Sigmoid colon (tissue), 4 donors: ENCODE data around the gene MTA3.
"Not testable (repeated sequence)": the region's sequence is repeated elsewhere in the genome, so short reads cannot be mapped to it uniquely, and the experiment has no call there.

Experiments
- CTCF ChIP-seq, 4 experiments: fragments of 450-650 bp in 3 of 4; fragments of 200-600 bp in 1 of 4; IDR thresholded peaks; one replicate each; pipeline ENCODE4 v1.5.1; 2016 to 2019; ENCODE audit warnings: antibody characterized with exemption in 4 of 4, mild to moderate bottlenecking in 3 of 4, moderate library complexity in 2 of 4
- EP300 ChIP-seq, 4 donors: sonication (generic); formaldehyde crosslinking; IDR thresholded peaks; one replicate each; pipeline ENCODE4 v1.6.1; 2017; ENCODE audit warnings: antibody characterized with exemption in 4 of 4

DNA sequence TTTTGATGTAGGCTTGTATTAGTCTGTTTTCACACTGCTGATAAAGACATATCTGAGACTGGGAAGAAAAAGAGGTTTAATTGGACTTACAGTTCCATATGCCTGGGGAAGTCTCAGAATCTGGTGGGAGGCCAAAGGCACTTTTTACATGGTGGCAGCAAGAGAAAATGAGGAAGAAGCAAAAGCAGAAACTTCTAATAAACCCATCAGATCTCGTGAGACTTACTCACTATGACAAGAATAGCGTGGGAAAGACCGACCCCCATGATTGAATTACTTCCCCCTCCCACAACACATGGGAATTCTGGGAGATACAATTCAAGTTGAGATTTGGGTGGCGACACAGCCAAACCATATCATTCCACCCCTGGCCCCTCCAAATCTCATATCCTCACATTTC lies 162.9 kb downstream of the MTA3 start:
- not testable (repeated sequence) for TF ChIP-seq EP300, CTCF (IDR thresholded peaks at IDR 0.05)
